ENCODE measurements around the gene IGDCC3. TPM values are rescaled to one million over a fixed set of nuclear protein-coding genes. Genes with fewer than 3 reads are reported as not detected.
A peak's percentile ranks its signal among the peaks of the same experiment; 100 is the strongest.

The IGDCC3 gene
- total RNA-seq (2014; rRNA removed; shearing (Covaris generic)), result not detected in 2 replicates

- Histone ChIP-seq H3K4me3 (peak within 1 kb of the TSS; percentile 34), H3K9me3 (replicated peaks) (no peaks in the 10 kb centered on the region), H3K4me1 (replicated peaks) (peaks cover 11% of the 10 kb centered on the region), H3K27ac (no peak within 1 kb of the TSS), H3K27me3 (replicated peaks) (peaks cover 83% of the 10 kb centered on the region), H3K36me3 (no peaks in the 10 kb centered on the region)
- DNase-seq (ENCODE audit: low read depth in 1 of 2, low spot score in 2 of 2), result no peak
Measured at GRCh38 chr15:65377976-65378366, at the start of gene IGDCC3. Gene IGDCC3, minus strand, starts transcription at chr15:65378002. Its CDS starts 214 bp downstream, at chr15:65377788.

- Histone ChIP-seq H3K36me3 (no peaks in the 10 kb centered on the region), H3K4me1 (replicated peaks) (peaks cover 12% of the 10 kb centered on the region), H3K27me3 (replicated peaks) (peaks cover 9% of the 10 kb centered on the region), H3K27ac (no peak overlapping the region), H3K9me3 (replicated peaks) (no peaks in the 10 kb centered on the region), H3K4me3 (no peak overlapping the region)
- no peak for DNase-seq (ENCODE audit: low read depth in 1 of 2, low spot score in 2 of 2)
Measured at GRCh38 chr15:65426216-65426853, 48.5 kb upstream of the IGDCC3 start.

GRCh38 chr15:65424683-65425082 is 46.9 kb upstream of the IGDCC3 start:
- no peak for DNase-seq (ENCODE audit: low read depth in 1 of 2, low spot score in 2 of 2)
- Histone ChIP-seq H3K9me3 (replicated peaks) (no peaks in the 10 kb centered on the region), H3K4me3 (no peak overlapping the region), H3K36me3 (no peaks in the 10 kb centered on the region), H3K27me3 (replicated peaks) (peaks cover 9% of the 10 kb centered on the region), H3K27ac (no peak overlapping the region), H3K4me1 (replicated peaks) (peaks cover 28% of the 10 kb centered on the region)

- H3K27ac ChIP-seq, result no peak overlapping the region
- peaks cover 9% of the 10 kb centered on the region for H3K27me3 ChIP-seq (replicated peaks)
- no peak overlapping the region for H3K4me3 ChIP-seq
- H3K9me3 ChIP-seq (replicated peaks), result no peaks in the 10 kb centered on the region
- no peaks in the 10 kb centered on the region for H3K36me3 ChIP-seq
- DNase-seq (ENCODE audit: low read depth in 1 of 2, low spot score in 2 of 2), result no peak
- H3K4me1 ChIP-seq (replicated peaks), result peaks cover 28% of the 10 kb centered on the region
Measured at GRCh38 chr15:65423976-65424679, 46.3 kb upstream of the IGDCC3 start.

GRCh38 chr15:65423150-65423975 is 45.6 kb upstream of the IGDCC3 start:
- DNase-seq (ENCODE audit: low read depth in 1 of 2, low spot score in 2 of 2), result no peak
- Histone ChIP-seq H3K4me3 (peak overlapping the region; percentile 45), H3K36me3 (no peaks in the 10 kb centered on the region), H3K27ac (no peak overlapping the region), H3K27me3 (replicated peaks) (peaks cover 9% of the 10 kb centered on the region), H3K4me1 (replicated peaks) (peaks cover 28% of the 10 kb centered on the region), H3K9me3 (replicated peaks) (no peaks in the 10 kb centered on the region)

- DNase-seq (ENCODE audit: low read depth in 1 of 2, low spot score in 2 of 2), result peak in 1 of 2 experiments; percentile 19
- H3K36me3 ChIP-seq, result no peaks in the 10 kb centered on the region
Measured at GRCh38 chr15:65421360-65422215, 43.8 kb upstream of the IGDCC3 start.

GRCh38 chr15:65420975-65421359 is 43.2 kb upstream of the IGDCC3 start:
- H3K36me3 ChIP-seq, result no peaks in the 10 kb centered on the region
- H3K9me3 ChIP-seq (replicated peaks), result no peaks in the 10 kb centered on the region
- H3K4me3 ChIP-seq, result no peak overlapping the region
- no peak overlapping the region for H3K27ac ChIP-seq
- H3K27me3 ChIP-seq (replicated peaks), result peaks cover 9% of the 10 kb centered on the region
- peaks cover 28% of the 10 kb centered on the region for H3K4me1 ChIP-seq (replicated peaks)
- DNase-seq (ENCODE audit: low read depth in 1 of 2, low spot score in 2 of 2), result no peak

More at GRCh38 chr15:65421360-65422215, 43.8 kb upstream of the IGDCC3 start:
- peak overlapping the region; percentile 45 for H3K4me3 ChIP-seq
- no peak overlapping the region for H3K27ac ChIP-seq
- no peaks in the 10 kb centered on the region for H3K9me3 ChIP-seq (replicated peaks)
- peaks cover 9% of the 10 kb centered on the region for H3K27me3 ChIP-seq (replicated peaks)
- H3K4me1 ChIP-seq (replicated peaks), result peaks cover 28% of the 10 kb centered on the region

GRCh38 chr15:65418596-65418995 is 40.8 kb upstream of the IGDCC3 start:
- peaks cover 49% of the 10 kb centered on the region for H3K4me1 ChIP-seq (replicated peaks)
- H3K4me3 ChIP-seq, result no peak overlapping the region
- H3K9me3 ChIP-seq (replicated peaks), result no peaks in the 10 kb centered on the region
- DNase-seq (ENCODE audit: low read depth in 1 of 2, low spot score in 2 of 2), result no peak
- no peaks in the 10 kb centered on the region for H3K36me3 ChIP-seq
- no peak overlapping the region for H3K27ac ChIP-seq
- peaks cover 9% of the 10 kb centered on the region for H3K27me3 ChIP-seq (replicated peaks)

- H3K9me3 ChIP-seq (replicated peaks), result no peaks in the 10 kb centered on the region
- peaks cover 49% of the 10 kb centered on the region for H3K4me1 ChIP-seq (replicated peaks)
- H3K36me3 ChIP-seq, result no peaks in the 10 kb centered on the region
- H3K4me3 ChIP-seq, result no peak overlapping the region
- H3K27me3 ChIP-seq (replicated peaks), result peaks cover 3% of the 10 kb centered on the region
- DNase-seq (ENCODE audit: low read depth in 1 of 2, low spot score in 2 of 2), result no peak
- H3K27ac ChIP-seq, result no peak overlapping the region
Measured at GRCh38 chr15:65416845-65417416, 39.1 kb upstream of the IGDCC3 start.

GRCh38 chr15:65414841-65415621 is 37.2 kb upstream of the IGDCC3 start:
- no peak overlapping the region for H3K27ac ChIP-seq

GRCh38 chr15:65413760-65414144 is 36.0 kb upstream of the IGDCC3 start:
- Histone ChIP-seq H3K27me3 (replicated peaks) (no peaks in the 10 kb centered on the region), H3K4me1 (replicated peaks) (peaks cover 39% of the 10 kb centered on the region), H3K4me3 (no peak overlapping the region), H3K27ac (no peak overlapping the region), H3K36me3 (no peaks in the 10 kb centered on the region), H3K9me3 (replicated peaks) (no peaks in the 10 kb centered on the region)
- peak in 1 of 2 experiments; percentile 42 for DNase-seq (ENCODE audit: low read depth in 1 of 2, low spot score in 2 of 2)

More at GRCh38 chr15:65414841-65415621, 37.2 kb upstream of the IGDCC3 start:
- Histone ChIP-seq H3K27me3 (replicated peaks) (no peaks in the 10 kb centered on the region), H3K9me3 (replicated peaks) (no peaks in the 10 kb centered on the region), H3K4me1 (replicated peaks) (peaks cover 31% of the 10 kb centered on the region), H3K4me3 (no peak overlapping the region), H3K36me3 (no peaks in the 10 kb centered on the region)
- DNase-seq (ENCODE audit: low read depth in 1 of 2, low spot score in 2 of 2), result peak; percentile 45 to 62

GRCh38 chr15:65413051-65413759 is 35.4 kb upstream of the IGDCC3 start:
- H3K4me1 ChIP-seq (replicated peaks), result peaks cover 45% of the 10 kb centered on the region
- H3K4me3 ChIP-seq, result no peak overlapping the region
- no peaks in the 10 kb centered on the region for H3K27me3 ChIP-seq (replicated peaks)
- no peaks in the 10 kb centered on the region for H3K36me3 ChIP-seq
- H3K27ac ChIP-seq, result no peak overlapping the region
- no peak for DNase-seq (ENCODE audit: low read depth in 1 of 2, low spot score in 2 of 2)
- no peaks in the 10 kb centered on the region for H3K9me3 ChIP-seq (replicated peaks)

All from SJSA1 (cell line).